T-helper 2 cell treated with Interferon-gamma antibody and Interleukin-4, amounts not matched to agents 100 ng/mL and 5 ng/mL, for 36 hours (primary cell): Measurements from ENCODE around the gene FAM187B. TPM values are rescaled to one million over a fixed set of nuclear protein-coding genes. Genes with fewer than 3 reads are reported as not detected.
"Not testable (repeated sequence)": the region's sequence is repeated elsewhere in the genome, so short reads cannot be mapped to it uniquely, and the experiment has no call there.

Source experiments
- intact Hi-C: fragments of 100-400 bp; cut with micrococcal nuclease; formaldehyde crosslinking; loops from one replicate; pipeline ENCODE4 v1.15.1; 2023
- total RNA-seq: library from RNA; stranded (reverse); gene quantifications from 2 replicates; pipeline ENCODE4 v1.2.3, GENCODE V29; 2022

Gene FAM187B
- total RNA-seq, 1 donor from 2014 or later: not detected

DNA sequence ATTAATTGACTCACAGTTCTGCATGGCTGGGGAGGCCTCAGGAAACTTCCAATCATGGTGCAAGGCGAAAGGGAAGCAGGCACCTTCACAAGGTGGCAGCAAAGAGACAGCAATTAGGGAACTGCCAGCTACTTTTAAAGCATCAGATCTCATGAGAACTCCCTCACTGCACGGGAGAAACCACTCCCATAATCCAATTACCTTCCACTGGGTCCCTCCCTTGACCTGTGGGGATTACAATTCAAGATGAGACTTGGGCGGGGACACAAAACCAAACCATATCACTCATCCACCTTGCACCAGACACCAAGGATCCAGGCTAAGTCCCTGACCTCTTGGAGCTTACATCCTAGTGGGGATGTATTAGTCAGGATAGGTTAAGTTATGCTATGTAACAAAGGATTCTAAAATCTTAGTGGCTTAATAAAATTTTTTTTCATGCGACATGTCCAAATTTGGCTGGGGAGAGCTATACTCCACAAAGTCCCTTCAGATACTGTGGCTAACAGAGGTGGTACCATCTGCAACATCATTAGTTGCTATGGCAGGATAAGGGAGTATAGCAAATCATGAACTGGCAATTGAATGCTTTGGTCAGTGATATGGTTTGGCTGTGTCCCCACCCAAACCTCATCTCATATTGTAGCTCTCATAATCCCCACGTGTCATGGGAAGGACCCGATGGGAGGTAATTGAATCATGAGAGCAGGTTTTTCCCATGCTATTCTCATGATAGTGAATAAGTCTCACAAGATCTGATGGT lies 8.3 kb upstream of the FAM187B start:
- intact Hi-C loops: no loop called here

DNA sequence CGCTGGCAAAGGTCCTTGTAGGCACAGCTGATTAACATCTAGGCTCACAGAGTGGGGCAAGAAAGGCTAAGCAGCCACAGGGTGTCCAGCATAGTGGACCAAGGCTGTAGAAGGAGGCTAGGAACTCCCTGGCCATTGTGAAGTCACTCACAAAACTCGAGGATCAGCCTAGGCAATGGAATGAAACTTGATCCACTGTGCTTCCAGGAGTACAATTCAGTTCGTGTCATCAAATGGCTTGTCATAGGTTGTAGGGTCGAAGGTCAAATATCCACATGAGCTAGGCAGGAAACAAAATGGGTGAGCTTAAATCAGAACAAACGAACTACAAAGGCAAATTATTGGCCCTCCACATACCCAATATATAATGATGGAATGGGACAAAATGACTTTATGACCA lies 4.4 kb upstream of the FAM187B start:
- intact Hi-C loops: no loop called here

DNA sequence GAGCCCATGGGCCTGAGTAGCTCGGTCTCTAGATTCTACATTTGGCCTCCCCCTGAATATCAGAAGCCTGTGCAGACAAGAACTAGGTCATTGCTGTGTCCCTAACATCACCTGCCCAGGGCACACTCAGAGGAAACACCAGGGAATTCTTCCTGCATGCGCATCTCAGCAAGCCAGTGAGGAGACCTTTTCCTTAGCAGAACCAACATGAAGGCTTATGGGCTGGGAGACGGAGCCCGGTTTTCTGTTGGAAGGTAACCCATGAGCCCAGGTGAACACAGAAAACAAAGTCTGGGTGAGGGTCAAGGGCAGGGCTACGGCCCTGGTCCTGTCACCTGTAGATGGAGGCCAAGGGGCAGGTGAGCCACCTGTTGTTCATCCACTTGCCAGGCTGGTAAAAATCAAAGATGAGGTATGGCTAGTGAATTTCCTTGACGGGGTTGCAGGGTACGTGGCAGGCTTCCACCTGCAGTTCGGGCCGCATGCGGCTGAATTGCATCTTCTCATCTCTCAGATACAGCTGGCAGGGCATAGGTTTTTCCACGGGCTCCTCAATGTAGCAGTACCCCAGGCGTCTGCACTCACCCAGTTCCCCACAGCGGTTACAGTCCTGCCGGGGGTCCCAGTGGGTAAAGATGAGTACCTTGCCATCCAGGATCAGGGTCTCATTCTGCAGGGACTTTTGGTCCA lies 3.6 kb upstream of the FAM187B start:
- intact Hi-C loops: no loop called here

DNA sequence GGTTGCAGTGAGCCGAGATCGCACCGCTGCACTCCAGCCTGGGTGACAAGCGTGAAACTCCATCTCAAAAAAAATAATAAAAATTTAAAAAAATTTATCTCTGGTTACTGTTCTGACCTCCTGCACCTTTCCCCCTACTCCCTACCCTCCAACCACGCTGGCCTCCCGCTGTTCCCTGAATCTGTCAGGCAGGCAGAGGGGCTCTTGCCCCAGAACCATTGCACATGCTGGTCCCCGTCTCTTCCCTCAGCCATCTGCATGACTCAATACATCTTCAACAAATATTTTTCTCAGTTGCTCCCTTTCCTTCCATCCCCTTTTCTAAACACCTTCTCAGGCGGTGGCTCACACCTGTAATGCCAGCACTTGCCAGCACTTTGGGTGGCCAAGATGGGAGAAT lies 1.1 kb upstream of the FAM187B start:
- intact Hi-C loops: no loop called here

DNA sequence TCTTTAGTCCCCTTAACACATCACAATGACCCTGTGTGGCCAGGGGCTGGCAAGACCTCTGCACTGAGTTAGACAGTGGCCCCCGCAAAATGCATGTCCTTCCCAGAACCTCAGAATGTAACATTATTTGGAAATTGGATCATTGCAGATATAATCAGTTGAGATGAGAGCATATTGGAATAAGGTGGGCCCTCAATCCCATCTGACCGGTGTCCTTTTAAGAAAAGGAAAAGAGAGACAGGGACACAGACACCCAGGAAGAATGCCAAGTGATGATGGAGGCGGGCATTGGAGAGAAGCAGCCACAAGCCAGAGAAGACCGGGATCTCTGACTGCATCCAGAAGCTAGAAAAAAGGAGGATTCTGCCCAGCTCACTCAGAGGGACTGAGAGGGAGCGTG lies 1.8 kb downstream of the FAM187B start:
- intact Hi-C loops: no loop called here

DNA sequence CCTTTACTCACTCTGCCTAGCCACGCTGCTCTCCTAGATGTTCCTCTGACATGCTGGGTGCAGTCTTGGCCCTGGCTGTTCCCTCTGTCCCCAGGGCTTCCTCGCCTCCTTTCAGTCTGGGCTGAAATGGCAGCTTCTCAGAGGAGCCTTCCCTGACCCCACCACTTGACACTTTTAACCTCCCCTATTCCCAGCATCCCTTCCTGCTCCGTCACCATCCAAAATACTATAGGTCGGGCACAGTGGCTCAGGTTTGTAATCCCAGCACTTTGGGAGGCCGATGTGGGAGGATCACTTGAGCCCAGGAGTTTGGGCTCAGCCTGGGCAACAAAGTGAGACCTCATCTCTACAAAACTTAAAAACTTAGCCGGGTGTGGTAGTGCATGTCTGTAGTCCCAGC lies 2.6 kb downstream of the FAM187B start:
- intact Hi-C loops: no loop called here

DNA sequence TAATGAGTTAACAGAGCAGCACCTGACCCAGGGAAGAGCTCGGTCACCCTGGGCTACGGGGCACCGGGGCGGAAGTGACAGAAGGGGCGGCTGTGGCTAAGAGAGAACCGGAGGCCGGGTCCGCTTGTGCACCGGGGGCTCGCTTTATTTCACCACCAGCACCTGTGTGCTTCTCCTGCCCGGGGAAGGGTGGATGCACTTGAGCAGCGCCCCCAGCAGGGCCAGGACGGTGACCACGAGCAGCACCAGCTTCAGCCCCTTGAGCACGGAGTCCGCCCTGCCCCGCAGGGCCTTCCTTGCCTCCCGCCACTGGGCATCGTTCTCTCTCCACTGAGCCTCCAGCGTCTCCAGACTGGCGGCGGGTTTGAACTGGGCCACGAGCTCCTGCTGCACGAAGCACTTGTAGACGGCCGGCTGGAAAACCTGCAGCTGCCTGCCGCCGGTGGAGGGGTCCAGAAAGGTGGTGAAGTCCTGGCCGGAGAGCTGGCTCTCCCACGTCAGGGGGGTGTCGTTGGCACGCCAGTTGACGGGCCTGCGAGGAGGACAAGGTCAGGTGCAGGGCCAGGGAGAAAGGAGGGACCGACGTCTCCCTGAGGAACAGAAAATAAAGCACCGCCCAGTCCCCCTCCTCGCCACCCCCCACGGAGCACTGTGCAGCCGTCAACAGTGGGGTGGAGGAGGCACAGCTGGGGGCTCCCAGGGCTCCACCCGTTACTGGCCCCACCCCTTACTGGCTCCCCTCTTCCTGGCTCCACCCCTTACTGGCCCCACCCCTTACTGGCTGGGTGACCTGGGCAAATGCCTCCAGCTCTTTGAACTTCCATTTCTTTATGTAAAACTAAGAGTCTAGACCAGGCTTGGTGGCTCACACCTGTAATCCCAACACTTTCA lies 3.6 kb downstream of the FAM187B start:
- intact Hi-C loops: no loop called here

DNA sequence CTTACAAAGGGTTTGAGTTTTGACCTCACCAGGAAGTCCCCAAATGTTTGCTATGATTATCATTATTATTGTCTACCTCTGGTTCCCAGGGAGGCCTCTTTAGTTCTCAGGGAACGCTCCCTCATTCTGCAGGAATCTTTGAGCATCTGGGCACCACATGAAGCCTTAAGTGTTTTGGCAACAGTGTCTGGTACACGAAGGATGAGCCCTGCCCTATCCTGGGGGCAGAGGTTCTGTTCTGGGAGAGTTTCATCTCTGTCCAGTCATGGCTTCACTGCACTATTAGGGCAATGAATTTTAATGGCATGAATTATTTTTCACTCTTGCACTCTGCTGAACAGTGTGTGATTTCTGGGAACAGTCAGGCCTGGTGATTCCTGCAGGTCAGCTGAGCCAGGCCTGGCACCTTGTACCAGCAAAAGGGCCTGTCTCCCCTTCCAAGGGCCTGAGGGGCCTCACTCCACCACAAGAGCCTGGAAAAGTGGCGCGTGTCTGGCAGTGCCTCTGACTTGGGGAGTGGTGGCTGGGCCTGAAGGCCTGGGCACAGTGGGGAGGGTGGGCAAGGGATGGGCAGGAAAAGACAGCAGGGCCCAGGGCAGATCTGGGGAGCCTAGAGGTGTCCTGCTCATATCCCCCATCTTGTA lies 4.6 kb downstream of the FAM187B start:
- intact Hi-C loops: no loop called here

DNA sequence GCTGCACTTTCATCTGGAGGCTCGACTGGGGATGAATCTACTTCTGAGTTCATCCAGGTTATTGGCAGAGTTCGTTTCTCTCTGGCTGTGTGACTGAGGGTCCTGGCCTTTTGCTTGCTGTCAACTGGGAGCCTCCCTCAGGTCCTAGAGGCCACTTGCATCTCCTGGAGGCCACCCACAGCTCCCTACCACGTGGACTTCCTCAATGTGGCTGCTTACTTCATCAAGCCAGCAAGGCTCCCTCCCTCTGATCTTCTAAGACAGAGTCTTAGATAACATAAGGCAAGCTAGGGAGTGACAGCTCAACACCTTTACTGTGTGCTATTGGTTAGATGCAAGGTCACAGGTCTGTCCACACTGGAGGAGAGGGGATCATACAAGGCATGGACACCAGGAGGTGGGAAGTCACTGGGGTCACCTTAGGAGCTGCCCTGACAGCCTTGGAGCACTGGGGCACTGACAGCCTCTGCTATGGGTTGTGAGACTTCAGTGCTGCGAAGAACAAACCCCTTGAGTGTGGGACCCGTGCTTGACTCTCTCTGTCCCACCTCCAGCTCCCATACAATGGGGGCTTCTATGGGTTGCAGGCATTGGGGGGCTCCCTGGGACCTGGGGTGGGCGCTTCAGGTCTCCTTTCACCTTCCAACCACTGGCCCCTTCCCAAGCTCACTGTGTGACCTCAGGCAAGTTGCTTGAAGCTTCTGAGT lies 5.3 kb downstream of the FAM187B start:
- intact Hi-C loops: no loop called here

DNA sequence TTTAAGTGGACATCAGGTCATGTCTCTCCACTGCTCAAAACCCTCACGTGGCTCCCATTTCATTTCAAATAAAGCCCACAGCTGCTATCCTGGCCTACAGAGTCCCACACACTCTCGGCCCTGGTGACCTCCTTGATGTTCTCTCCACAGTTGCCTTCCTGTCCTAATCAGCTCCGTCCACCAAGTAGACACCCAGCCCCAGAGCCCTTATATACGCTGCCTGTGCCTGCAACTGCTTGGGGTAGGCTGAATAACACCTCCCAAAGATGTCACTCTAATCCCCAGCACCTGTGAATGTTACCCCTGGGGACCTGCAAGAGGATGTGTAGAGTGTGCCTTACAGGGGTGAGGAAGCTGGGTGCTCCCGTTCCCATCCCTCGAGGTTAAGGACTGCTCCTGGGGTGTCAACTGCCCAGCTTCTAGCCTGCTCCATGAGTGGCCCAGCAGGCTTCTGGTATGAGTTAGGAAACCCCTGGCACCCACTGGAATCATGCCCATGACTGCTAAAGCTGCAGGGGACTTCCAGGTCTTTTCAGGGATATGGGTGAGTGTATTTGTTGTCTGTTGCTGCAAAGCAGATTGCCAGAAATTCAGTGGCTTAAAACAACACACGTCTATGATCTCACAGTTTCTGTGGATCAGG lies 6.0 kb downstream of the FAM187B start:
- intact Hi-C loops: no loop called here

DNA sequence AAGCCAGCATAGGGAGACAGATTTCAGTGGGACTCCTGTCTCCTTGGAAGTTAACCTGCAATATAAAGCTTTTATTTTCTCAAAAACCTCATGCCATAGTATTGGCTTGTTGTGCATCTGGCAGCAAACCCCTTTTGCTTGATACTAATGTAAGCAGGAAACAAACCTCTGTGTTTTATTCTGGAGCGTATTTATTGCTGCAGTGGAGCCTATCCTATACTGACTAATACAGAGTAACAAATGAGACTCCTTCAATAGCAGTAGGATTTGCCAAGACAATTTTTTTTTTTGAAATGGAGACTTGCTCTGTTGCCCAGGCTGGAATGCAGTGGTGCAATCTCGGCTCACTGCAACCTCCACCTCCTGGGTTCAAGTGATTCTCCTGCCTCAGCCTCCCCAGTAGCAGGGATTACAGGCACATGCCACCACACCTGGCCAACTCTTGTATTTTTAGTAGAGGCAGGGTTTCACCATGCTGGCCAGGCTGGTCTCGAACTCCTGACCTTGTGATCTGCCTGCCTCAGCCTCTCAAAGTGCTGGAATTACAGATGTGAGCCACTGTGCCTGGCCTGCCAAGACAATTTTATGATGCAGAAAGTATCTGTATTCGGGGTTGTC lies 7.5 kb downstream of the FAM187B start:
- intact Hi-C loops: not testable (repeated sequence)

DNA sequence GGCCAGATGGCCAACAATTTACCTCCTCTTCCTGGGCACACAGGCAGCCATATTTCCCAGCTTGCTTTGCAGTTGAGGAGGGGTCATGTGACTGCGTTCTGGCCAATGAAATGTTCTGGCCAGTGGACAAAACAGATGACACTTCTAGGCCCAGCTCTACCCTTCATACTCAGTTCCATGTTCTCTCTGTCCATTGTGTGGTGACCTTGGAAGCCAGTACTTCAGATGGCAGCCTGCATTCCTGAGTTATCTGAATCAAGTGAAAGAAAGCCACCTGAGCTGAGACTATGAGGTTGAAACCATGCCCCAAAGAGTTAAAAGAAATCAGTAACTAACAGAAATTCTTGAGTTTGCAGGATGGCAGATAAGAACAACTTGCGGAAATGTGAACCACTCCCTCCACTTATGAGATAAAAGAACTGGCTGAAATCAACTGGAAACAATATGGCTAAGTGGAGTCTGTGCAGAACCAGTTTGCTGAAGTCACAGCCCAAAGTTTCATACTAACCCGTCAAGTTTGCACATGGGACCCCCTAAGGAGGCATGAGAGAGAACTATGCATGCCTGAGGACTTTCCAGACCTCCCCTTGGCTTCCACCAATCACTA lies 8.1 kb downstream of the FAM187B start:
- intact Hi-C loops: no loop called here

DNA sequence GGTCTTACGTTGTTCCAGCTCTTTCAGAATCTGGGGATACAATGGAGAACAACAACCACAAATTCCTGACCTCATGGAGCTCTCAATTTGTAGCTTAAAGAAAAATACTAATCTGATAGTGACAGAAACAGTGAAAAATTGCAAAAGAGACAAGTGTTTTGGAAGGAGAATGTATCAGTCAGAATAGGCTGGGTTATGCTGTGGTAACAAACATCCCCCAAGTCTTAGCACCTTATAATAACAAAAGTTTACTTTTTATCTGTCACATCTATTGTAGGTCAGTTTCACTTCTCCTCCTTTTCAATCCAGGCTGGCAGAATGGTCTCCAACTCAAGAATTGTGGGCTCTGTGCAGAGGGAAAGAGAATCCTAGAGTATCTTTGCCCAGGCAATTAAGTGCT lies 9.5 kb downstream of the FAM187B start:
- intact Hi-C loops: loop anchor here (10.0 kb wide), 1 partner anchor 154 kb away; no protein-coding TSS in a partner anchor

DNA sequence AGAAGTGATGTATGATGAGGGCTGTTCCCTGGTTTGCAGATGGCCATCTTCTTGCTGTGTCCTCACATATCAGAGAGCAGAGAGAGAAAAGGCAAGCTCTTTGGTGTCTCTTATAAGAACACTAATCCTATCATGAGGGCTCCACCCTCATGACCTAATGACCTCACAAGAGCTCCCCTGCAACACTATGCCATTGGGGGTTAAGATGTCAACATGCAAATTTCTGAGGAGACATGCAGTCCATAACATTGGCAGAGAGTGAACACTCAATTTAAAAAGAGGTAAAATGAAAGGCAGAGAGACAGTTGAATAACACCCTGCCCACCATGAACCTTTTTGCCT lies 10.9 kb downstream of the FAM187B start:
- intact Hi-C loops: loop anchor here (10.0 kb wide), 1 partner anchor 153 kb away; no protein-coding TSS in a partner anchor

DNA sequence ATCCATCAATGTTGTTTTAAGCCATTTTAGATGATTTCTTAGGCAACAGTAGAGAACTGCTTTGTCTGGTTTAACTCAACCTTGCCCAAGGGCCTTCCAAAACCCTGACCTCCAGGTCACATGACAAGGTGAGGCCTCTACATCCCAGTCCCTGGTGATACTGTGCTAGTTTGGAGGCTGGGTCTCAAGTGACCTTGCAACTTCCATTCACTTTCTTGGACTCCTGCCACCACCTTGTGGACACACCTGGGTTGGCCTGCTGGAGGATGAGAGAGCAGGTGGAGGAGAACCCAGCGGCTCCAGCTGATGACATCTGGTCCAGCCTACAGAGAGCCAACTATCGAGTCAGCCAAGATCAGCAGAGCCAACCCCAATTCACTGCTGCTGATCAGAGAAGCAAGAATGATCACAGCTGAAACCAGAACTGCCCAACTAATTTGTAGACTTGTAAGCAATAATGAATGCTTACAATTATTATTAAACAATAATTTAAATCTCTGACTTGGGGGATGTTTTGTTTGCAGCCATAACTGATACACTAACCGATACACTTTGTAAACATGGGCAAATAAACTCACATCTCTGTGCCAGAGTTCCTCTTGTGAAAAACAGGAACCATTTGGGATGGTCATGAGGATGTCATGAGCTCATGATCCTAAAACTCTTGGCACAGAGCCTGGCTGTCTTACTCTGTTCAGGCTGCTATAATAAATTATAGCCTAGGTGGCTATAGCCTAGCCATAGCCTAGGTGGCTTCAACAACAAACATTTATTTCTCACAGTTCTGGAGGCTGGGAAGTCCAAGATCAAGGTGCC lies 11.5 kb downstream of the FAM187B start:
- intact Hi-C loops: loop anchor here (10.0 kb wide), 1 partner anchor 152 kb away; no protein-coding TSS in a partner anchor

DNA sequence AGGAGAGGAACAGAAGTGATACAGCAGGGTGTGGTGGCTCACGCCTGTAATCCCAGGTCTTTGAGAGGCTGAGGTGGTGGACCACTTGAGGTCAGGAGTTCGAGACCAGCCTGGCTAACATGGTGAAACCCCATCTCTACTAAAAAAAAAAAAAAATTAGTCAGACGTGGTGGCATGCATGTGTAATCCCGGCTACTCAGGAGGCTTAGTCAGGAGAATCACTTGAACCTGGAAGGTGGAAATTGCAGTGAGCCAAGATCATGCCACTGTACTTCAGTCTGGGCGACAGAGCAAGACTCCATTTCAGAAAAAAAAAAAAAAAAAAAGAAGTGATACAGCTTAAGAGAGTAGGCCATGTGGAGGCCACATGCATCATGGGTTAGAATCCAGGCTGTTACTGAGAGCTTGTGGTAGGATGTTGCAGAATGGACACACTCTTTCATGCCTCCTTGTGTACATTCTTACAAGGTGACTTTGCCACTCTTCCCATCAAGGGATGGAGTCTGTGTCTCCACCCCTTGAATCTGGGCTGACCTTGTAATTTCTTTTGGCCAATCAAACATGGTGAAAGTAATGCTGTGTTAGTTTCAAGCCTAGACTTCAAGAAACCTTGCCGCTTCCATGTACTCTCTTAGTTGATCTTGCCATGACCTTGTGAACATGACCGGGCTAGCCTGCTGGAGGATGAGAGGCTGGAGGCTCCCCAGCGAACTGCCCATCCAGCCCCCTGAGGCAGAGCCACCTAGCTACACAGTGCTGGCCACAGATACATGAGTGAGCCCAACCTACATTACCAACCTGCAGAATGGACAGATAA lies 12.3 kb downstream of the FAM187B start:
- intact Hi-C loops: loop anchor here (10.0 kb wide), 1 partner anchor 151 kb away; no protein-coding TSS in a partner anchor

DNA sequence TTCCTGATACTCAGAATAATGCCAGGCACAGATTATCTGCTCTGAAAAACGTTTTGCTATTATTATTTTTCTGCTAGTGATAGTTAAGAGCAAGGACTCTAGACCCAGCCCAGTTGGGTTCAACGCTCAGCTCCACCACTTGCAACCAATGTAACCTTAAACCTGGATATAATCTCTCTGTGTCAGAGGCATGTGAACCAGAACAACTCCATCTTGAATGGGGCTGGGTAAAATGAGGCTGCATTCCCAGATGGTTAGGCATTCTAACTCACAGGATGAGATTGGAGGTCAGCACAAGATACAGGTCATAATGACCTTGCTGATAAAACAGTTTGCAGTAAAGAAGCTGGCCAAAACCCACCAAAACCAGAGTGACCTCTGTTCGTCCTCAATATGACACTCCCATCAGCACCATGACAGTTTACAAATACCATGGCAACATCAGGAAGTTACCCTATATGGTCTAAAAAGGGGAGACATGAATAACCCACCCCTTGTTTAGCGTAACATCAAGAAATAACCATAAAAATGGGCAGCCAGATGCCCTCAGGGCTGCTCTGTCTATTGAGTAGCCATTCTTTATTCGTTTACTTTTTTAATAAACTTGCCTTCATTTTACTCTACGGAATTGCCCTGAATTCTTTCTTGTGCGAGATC lies 13.6 kb downstream of the FAM187B start:
- intact Hi-C loops: loop anchor here (10.0 kb wide), 1 partner anchor 150 kb away; no protein-coding TSS in a partner anchor
